ENCODE results near the gene ADAMTSL3.
"Not testable (repeated sequence)": the region's sequence is repeated elsewhere in the genome, so short reads cannot be mapped to it uniquely, and the experiment has no call there.

ADAMTSL3 gene

DNA sequence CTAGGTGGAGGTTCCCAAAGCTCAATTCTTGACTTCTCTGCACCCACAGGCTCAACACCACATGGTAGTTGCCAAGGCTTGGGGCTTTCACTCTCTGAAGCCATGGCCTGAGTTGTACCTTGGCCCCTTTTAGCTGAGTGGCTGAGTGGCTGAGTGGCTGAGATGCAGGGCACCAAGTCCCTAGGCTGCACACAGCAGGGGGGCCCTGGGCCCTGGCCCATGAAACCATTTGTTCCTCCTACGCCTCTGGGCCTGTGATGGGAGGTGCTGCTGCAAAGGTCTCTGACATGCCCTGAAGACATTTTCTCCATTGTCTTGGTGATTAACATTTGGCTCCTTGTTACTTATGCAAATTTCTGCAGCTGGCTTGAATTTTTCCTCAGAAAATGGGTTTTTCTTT, 103.4 kb downstream of the ADAMTSL3 start:
- DNase-seq, result not testable (repeated sequence)

DNA sequence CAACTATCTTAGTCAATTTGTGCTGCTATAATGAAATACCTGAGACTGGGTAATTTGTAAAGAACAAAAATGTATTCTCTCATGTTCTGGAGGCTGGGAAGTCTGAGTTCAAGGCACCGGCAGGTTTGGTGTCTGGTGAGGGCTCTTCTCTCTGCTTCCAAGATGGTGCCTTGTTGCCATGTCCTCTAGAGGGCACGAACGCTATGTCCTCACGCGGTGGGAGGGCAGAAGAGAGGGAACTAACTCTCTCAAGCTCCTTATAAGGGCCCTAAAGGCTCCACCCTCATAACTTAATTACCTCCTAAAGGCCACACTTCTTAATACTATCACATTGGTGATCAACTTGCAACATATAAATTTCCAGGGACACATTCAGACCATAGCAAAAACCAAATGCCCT, 108.4 kb downstream of the ADAMTSL3 start:
- DNase-seq, result no peak

- no peak for DNase-seq
These were observed 110.4 kb downstream of the ADAMTSL3 start for GRCh38 chr15:83764201-83764838.

- no peak for DNase-seq
These were observed 112.4 kb downstream of the ADAMTSL3 start for GRCh38 chr15:83766339-83766738.

GRCh38 chr15:83767741-83768140, 113.8 kb downstream of the ADAMTSL3 start:
- no peak for DNase-seq

- no peak for DNase-seq
These were observed 115.6 kb downstream of the ADAMTSL3 start for GRCh38 chr15:83769411-83769999.

- DNase-seq, result no peak
These were observed 121.8 kb downstream of the ADAMTSL3 start for GRCh38 chr15:83775738-83776137.

- DNase-seq, result no peak
These were observed 123.1 kb downstream of the ADAMTSL3 start for GRCh38 chr15:83776986-83777385.

- DNase-seq, result no peak
These were observed 129.3 kb downstream of the ADAMTSL3 start for GRCh38 chr15:83783227-83783626.

- no peak for DNase-seq
These were observed 131.1 kb downstream of the ADAMTSL3 start for GRCh38 chr15:83784975-83785374.

DNA sequence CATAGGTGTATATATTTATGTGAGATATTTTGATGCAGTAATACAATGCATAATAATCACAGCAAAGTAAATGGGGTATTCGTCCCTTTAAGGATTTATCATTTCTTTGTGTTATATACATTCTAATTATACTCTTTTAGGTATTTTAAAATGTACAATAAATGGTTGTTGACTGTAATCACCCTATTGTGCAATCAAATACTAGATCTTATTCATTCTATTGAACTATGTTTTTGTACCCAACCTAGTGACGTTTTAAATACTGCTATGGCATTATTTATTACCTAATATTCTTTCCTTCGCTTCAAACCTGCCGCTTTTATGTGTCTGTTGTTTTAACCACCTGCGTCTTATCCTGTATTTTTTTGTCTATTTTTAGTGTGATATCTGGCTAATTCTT, 132.4 kb downstream of the ADAMTSL3 start:
- DNase-seq, result no peak

GRCh38 chr15:83793069-83793468, 139.1 kb downstream of the ADAMTSL3 start:
- no peak for DNase-seq

DNA sequence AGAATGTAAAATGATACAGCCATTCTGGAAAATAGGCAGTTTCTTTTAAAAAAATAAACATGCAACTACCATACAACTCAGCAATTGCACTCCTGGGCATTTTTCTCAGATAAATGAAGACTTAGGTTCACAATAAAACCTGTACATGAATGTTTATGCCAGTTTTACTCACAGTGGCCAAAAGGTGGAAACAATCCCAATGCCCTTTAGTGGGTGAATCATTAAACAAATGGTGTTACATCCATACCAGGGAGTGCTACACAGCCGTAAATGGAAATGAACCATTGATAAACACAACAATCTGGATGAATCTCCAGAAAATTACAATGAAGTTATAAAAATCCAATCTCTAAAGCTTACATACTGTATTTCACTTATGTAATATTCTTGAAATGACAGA, 140.3 kb downstream of the ADAMTSL3 start:
- no peak for DNase-seq

DNA sequence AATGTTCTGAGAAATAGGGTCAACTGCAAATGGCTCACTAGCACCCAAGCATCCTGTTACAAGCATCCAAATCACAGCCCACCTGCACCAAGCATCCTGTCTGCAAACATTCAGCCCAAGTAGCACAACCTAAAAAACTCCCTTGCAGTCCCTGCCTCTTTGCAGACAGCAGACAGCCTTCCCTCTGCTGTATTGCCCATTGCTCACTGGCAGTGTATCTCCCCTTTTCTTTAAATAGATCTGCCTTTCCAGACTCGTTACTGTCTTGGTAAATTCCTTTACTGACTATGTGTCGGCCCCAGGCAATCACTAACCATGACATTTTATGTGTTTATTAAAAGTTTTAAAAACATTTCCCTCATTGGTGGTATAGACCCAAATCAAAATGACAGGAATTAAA, 155.4 kb downstream of the ADAMTSL3 start:
- no peak for DNase-seq

DNA sequence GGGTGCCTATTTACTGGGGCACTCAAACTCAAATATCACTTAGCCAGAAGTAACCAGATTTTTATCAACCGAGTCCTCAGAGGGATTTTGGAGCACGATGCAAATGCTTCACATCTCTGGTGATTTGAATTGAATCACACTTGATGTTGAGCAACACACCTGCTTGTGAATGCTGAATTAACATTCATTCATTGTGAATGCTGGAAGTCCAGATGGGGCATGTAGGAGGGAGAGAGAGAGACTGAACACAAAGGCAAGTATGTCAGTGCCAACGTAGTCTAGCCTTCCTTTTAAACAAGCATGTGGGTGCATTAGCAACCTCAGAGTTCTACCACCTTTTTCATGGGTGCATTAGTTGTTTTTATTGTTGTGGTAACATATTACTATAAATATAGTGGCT, 156.2 kb downstream of the ADAMTSL3 start:
- no peak for DNase-seq

GRCh38 chr15:83813682-83814081, 159.8 kb downstream of the ADAMTSL3 start:
- DNase-seq, result no peak

DNA sequence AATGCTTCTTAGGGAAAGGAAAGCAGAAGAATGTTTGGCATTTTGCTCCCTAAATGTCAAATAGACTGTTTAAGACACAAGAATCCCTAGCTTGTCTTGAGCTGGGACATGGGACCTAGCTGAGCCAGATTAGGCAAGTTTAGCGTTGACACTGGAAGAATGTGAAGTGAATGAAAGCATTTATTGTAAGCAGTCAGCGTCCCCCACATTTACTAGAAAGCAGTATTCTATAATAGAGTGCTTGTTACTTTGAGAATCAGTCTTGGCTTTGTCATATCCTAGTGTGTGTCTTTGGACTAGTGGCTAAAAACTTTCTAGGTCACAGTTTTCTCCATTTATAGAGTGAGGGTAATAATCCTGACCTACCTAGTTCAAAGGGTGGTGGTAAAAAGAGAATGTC, 161.6 kb downstream of the ADAMTSL3 start:
- no peak for DNase-seq

GRCh38 chr15:83816124-83816883, 162.4 kb downstream of the ADAMTSL3 start:
- DNase-seq, result no peak

DNA sequence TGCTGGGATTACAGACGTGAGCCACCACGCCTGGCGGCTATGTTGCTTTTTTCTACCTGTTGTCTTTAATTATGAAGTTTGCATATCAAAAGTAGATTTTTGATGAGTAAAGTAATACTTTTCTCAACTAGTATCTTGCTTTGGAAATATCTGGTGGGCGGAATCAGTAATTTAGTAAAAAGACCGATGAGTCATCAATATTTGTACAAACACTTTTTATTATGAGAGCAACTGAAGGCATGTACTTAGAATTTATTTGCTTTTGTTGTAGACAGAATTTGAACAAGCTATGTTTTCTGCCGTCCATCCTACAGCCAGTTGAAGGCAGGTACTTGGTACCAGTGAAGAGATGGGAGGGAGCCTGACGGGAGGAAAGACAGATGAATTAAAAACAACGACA, 164.7 kb downstream of the ADAMTSL3 start:
- DNase-seq, result no peak

DNA sequence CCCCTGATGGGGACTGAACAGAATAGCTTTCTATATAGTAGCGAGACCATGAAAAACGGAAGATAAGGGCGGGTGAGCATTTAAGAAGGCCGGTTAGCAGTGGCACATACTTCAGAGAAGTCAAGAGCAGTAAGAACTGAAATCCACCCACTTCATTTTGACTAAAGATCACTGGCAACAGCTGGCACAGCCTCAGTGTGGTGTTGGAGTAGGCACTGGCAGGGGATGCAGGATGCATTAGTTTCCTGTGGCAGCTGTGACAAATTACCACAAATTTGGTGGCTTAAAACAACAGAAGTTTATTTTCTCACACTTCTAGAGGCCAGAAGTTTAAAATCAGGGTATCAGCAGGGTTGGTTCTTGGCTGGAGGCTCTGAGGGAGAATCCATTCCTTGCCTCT, 176.5 kb downstream of the ADAMTSL3 start:
- no peak for DNase-seq

GRCh38 chr15:83833569-83833968, 179.6 kb downstream of the ADAMTSL3 start:
- DNase-seq, result no peak

- no peak for DNase-seq
These were observed 181.6 kb downstream of the ADAMTSL3 start for GRCh38 chr15:83835479-83835878.

- no peak for DNase-seq
These were observed 184.1 kb downstream of the ADAMTSL3 start for GRCh38 chr15:83837945-83838571.

DNA sequence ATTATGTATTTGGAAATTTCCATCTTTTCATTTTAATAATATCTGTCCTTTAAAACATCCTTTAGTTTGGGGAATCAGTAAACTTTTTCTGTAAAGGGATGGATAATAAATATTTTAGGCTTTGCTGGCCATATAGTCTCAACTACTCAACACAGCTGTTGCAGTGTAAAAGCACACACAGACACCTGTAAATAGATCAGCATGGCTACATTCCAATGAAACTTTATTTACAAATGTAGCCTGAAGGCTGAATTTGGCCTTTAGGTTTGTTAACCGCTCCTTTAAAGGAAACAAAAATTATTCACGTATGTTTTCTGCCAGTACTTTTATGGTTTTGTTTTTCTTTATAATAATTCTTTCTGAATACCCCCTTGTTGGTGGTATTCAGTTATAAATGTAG, 184.8 kb downstream of the ADAMTSL3 start:
- no peak for DNase-seq

Measured in DMS 273 treated with DMSO at 0.1 percent for 48 hours (cell line).